Ascending aorta (tissue), 2 donors: ENCODE measurements around the gene HOXB13. TPM values are rescaled to one million over a fixed set of nuclear protein-coding genes. Genes with fewer than 3 reads are reported as not detected.

ENCODE experiments used
- DNase-seq, 2 donors: peaks; one replicate each; pipeline ENCODE4 v3.0.0-alpha.2; 2019; ENCODE audit warnings: low spot score in 2 of 2
- H3K27ac ChIP-seq, 2 donors: fragments of 200-600 bp; sonication (generic); one replicate each; pipeline ENCODE4 v1.5.1; 2016 to 2017; ENCODE audit warnings: mild to moderate bottlenecking in 1 of 2
- H3K27me3 ChIP-seq: fragments of 200-600 bp; sonication (generic); one replicate; pipeline ENCODE4 v1.5.1; 2017
- H3K36me3 ChIP-seq, 2 donors: fragments of 200-600 bp; sonication (generic); one replicate each; pipeline ENCODE4 v1.5.1; 2016
- H3K4me1 ChIP-seq, 2 donors: fragments of 200-600 bp; sonication (generic); one replicate each; pipeline ENCODE4 v1.5.1; 2016 to 2017; ENCODE audit warnings: mild to moderate bottlenecking in 1 of 2
- H3K4me3 ChIP-seq, 2 donors: fragments of 200-600 bp; sonication (generic); one replicate each; pipeline ENCODE4 v1.5.1; 2016 to 2017; ENCODE audit warnings: mild to moderate bottlenecking in 1 of 2
- H3K9me3 ChIP-seq, 2 donors: fragments of 200-600 bp; sonication (generic); one replicate each; pipeline ENCODE4 v1.5.1; 2016
- intact Hi-C: fragments of 100-400 bp; cut with DNase I; formaldehyde crosslinking; loops from one replicate; pipeline ENCODE4 v1.15.1; 2023
- total RNA-seq: library from RNA; depleted of rRNA; stranded (reverse); fragments of >200 nt; gene quantifications from one replicate; pipeline ENCODE4 v1.1.0, GENCODE V29; 2016
- TF ChIP-seq, protein P1 (sequence below), 3 experiments: fragments of 200-600 bp in 2 of 3; fragments of 450-650 bp in 1 of 3; sonication (generic) in 2 of 3; IDR thresholded peaks; one replicate each; pipeline ENCODE4 v1.5.1; 2016 to 2019; ENCODE audit warnings: antibody characterized with exemption in 3 of 3, mild to moderate bottlenecking in 1 of 3, moderate library complexity in 1 of 3

Gene HOXB13
- total RNA-seq, 1 donor from 2014 or later, result not detected

DNA sequence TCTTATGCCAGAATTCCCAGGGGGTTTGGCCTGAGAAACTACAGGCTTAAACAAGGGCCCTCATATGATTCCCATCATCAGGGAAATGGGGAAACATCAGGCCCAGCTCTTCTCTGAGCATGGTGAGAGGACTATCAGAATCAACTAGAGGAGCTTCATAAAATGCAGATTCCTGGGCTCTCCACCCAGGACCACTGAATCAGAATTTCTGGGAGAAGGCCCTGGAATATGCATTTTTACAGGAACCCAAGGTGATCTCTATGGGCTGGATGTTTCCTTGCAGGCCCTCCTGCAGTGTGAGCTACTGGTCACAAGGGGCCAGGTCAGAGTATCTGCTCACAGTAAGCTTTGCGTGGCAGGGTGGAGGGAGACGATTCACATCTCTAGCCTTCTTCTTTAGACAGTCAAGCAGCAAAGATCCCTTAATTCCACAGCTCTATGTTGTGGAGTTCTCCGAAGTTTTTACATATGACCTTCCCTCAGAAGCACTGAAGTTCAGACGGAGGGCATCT, 38.8 kb upstream of the HOXB13 start:
- Histone ChIP-seq H3K4me3 (no peak overlapping the region), H3K27ac (no peak overlapping the region), H3K4me1 (no peaks in the 10 kb centered on the region), H3K36me3 (no peaks in the 10 kb centered on the region), H3K9me3 (no peaks in the 10 kb centered on the region), H3K27me3 (no peaks in the 10 kb centered on the region)
- intact Hi-C loops, result no loop called here
- TF ChIP-seq, protein P1, sequence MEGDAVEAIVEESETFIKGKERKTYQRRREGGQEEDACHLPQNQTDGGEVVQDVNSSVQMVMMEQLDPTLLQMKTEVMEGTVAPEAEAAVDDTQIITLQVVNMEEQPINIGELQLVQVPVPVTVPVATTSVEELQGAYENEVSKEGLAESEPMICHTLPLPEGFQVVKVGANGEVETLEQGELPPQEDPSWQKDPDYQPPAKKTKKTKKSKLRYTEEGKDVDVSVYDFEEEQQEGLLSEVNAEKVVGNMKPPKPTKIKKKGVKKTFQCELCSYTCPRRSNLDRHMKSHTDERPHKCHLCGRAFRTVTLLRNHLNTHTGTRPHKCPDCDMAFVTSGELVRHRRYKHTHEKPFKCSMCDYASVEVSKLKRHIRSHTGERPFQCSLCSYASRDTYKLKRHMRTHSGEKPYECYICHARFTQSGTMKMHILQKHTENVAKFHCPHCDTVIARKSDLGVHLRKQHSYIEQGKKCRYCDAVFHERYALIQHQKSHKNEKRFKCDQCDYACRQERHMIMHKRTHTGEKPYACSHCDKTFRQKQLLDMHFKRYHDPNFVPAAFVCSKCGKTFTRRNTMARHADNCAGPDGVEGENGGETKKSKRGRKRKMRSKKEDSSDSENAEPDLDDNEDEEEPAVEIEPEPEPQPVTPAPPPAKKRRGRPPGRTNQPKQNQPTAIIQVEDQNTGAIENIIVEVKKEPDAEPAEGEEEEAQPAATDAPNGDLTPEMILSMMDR (IDR thresholded peaks at IDR 0.05), result no peak
- no peak for DNase-seq

DNA sequence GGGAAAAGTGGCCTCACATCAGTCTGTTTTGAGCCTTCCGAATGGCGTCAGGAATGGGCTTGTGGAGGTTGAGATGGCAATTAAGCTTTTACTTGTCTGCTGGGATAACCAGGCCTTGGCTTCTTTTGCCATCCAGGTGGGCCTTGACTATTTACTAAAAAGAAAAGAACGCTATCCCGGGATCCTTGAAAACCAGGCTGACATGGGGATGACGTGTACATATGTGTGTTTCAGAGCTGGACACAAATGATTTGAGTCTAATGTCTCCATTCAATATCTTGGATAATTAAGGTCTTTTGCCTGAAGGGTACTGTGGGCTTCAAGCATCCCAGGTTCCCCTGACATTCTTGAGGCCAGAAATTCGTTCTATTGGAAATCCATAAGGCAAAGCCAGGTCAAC, 32.6 kb upstream of the HOXB13 start:
- no peak for DNase-seq
- TF ChIP-seq, protein P1 (IDR thresholded peaks at IDR 0.05), result no peak
- H3K27me3 ChIP-seq, result no peaks in the 10 kb centered on the region
- H3K4me3 ChIP-seq, result no peak overlapping the region
- no peaks in the 10 kb centered on the region for H3K4me1 ChIP-seq
- H3K9me3 ChIP-seq, result no peaks in the 10 kb centered on the region
- no peaks in the 10 kb centered on the region for H3K36me3 ChIP-seq
- H3K27ac ChIP-seq, result no peak overlapping the region
- intact Hi-C loops, result no loop called here

DNA sequence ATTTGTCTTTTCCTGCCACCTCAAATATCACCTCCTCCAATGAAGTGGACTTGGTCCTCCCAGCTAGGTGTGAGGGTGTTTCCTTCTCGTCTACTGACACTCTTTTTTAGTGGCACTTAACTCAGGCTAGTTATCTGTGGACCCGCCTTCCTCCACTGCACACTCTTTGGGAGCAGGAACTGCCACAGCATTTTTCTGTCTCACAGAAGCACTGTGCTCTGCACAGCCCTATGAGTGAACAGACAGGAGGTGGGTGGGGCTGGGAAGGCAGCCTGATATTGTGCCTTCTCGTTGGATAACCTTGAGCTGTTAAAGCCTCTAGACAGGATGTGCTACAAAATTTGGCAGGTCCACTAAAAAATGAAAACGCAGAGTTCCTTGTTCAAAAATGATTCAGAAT, 31.9 kb upstream of the HOXB13 start:
- Histone ChIP-seq H3K9me3 (no peaks in the 10 kb centered on the region), H3K4me1 (no peaks in the 10 kb centered on the region), H3K4me3 (no peak overlapping the region), H3K27me3 (no peaks in the 10 kb centered on the region), H3K36me3 (no peaks in the 10 kb centered on the region), H3K27ac (no peak overlapping the region)
- DNase-seq, result no peak
- intact Hi-C loops, result no loop called here
- TF ChIP-seq, protein P1 (IDR thresholded peaks at IDR 0.05), result no peak

DNA sequence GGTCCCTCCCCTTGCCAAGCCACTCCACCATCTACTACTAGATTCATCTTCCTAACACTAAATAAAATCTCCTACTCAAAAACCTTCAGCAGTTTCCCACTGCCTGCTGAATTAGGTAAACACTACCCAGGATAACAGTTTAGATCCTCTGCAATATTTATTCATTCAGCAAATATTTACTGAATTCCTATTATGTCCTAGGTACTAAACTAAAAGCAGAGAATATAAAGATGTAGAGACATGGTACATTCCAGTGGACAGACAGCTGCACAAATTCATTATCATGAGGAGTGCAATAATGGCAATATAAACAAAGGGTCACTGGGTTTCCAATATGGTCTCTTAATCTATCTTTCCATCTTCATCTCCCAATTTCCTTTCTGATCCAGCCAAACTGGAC, 30.7 kb upstream of the HOXB13 start:
- TF ChIP-seq, protein P1 (IDR thresholded peaks at IDR 0.05), result no peak
- DNase-seq, result no peak
- Histone ChIP-seq H3K4me1 (peaks cover 0 to 5% of the 10 kb centered on the region in 2 donors), H3K36me3 (no peaks in the 10 kb centered on the region), H3K9me3 (no peaks in the 10 kb centered on the region), H3K27ac (no peak overlapping the region), H3K4me3 (no peak overlapping the region), H3K27me3 (peaks cover 7% of the 10 kb centered on the region)
- intact Hi-C loops, result no loop called here

DNA sequence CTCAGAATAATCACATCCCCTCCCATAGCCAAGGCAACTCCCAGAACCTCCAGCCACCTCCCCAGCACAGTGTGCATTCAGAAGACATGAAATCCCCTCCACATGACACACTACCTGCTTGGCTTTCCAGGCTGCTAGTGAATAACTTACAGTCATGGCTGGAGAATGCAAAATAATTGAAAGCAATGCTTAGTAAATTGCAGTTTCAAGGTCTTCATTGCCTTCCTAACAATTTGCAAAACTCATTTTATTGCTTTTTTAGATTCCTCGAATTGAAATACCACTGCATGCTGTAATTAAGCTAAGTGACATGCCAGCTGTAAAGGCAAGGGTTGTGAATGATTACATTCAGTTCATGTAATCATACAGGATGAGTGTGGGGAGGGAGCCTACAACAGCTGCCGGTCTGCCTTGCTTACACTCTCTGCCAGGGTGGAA, 29.0 kb upstream of the HOXB13 start:
- TF ChIP-seq, protein P1 (IDR thresholded peaks at IDR 0.05), result no peak
- peaks cover 0 to 5% of the 10 kb centered on the region in 2 donors for H3K4me1 ChIP-seq
- intact Hi-C loops, result no loop called here
- H3K27me3 ChIP-seq, result peaks cover 23% of the 10 kb centered on the region
- no peak overlapping the region for H3K4me3 ChIP-seq
- H3K27ac ChIP-seq, result no peak overlapping the region
- H3K36me3 ChIP-seq, result no peaks in the 10 kb centered on the region
- no peaks in the 10 kb centered on the region for H3K9me3 ChIP-seq
- DNase-seq, result no peak

DNA sequence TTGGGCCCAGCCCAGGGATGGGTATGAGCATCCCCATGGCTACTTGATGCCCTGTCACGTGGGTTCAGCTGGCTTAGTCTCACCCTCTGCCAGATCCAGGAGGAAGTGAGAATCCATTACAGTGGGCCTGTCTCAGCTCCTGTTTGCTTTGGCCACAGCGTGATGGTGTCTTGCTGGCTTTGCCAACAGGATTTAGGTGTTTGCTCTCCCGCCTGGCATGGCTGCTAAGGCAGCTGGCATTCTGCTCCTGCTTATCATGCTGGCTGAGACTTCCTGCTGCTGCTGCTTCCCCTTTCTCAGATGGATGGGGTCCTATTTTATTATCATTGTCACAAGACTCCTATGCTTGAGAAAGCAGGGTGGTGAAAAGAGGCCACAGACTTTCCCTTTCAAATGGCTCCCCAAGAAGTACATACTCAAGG, 28.3 kb upstream of the HOXB13 start:
- H3K4me3 ChIP-seq, result no peak overlapping the region
- H3K27me3 ChIP-seq, result peaks cover 29% of the 10 kb centered on the region
- no peak for DNase-seq
- no peaks in the 10 kb centered on the region for H3K9me3 ChIP-seq
- no peak overlapping the region for H3K27ac ChIP-seq
- peaks cover 0 to 5% of the 10 kb centered on the region in 2 donors for H3K4me1 ChIP-seq
- intact Hi-C loops, result no loop called here
- no peaks in the 10 kb centered on the region for H3K36me3 ChIP-seq
- TF ChIP-seq, protein P1 (IDR thresholded peaks at IDR 0.05), result no peak
